SIG-M5 treated with dmso at 0.1 percent for 504 hours (cell line): ENCODE data around the gene RHOB.
A peak's percentile ranks its signal among the peaks of the same experiment; 100 is the strongest.
"Not testable (repeated sequence)": the region's sequence is repeated elsewhere in the genome, so short reads cannot be mapped to it uniquely, and the experiment has no call there.

Experiments
- DNase-seq: peaks from one replicate; lab custom pipeline; 2025; ENCODE audit not compliant: unreplicated experiment; lab: John Stamatoyannopoulos, UW

RHOB gene

DNA sequence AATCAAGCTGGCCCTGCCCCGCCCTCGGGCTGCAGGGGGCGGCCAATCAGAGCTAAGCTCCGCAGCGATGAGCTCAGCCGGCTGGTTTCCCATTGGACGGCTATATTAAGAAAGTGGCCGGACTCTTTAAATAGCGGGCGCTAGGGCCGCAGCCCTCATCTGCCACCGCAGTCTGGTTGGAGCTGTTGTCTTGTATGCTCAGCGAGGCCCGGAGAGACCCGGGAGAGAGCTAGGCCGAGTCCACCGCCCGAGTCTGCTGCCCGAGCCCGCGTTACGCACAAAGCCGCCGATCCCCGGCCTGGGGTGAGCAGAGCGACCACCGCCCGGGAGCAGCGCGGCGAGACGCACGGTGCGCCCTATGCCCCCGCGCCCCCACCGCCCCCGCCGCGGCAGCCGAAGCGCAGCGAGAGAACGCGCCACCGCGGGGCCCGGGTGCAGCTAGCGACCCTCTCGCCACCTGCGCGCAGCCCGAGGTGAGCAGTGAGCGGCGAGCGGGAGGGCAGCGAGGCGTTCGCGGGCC is at the start of gene RHOB:
Gene RHOB (plus strand): TSS at position 158 of the 520 bp plus-strand sequence. CDS start 392 bp downstream, outside the sequence.
- DNase-seq = peak; percentile 97

DNA sequence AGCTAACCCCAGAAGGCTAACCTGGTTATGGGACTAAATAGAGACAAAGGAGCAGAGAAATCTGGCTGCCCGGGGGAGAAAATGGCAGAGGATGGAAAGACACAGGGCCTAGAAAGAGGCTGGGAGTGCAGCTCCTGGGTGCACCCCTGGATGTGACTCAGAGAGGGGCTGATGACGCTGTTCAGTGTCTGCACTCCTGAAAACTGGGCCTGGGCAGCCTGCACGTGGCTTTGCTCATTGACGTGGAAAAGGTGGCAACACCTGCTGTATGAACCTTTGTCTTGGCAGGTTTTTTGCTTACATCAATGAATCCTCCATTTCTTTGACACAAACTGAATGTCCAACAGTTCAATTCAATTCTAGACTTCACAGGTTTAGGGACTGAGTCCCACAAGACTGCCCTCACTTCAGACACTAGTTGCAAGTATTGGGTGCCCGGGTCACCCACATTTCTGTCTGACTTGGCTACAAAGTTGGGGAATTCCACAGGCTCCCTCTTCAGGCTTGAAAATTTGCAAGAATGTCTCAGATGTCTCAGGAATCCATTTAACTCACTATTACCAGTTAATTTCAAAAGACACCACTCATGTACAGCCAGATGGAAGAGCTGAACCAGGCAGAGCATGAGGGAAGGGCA is 48.9 kb upstream of the RHOB start:
- no peak for DNase-seq

DNA sequence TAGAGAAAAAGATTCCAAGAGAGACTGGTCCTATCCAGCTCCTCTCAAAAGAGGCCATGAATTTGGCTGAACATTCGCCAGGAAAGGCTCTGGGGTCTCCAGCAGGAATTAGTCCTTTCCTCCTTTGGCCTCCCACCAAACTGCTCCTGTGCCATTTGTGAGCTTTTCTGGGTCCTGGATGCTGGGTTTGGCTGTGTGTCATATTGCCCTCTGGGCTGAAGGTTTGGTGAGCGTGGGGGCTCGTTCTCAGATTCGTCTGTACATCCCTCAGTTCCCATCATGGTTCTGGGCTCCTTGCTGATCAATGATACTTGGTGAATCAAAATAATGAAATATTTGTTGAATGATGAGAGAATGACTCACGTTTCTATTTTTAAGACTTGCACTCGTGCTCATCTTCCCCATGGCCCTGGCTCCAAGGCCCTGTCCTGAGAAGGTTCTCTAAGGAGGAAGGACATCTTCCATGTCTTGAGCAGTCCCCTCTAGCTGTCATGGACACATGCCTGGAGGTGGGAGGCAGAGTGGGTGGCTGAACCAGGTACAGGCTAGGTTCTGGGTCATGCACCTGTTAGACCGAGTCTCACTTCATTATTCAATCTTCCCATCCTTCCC is 47.8 kb upstream of the RHOB start:
- no peak for DNase-seq

DNA sequence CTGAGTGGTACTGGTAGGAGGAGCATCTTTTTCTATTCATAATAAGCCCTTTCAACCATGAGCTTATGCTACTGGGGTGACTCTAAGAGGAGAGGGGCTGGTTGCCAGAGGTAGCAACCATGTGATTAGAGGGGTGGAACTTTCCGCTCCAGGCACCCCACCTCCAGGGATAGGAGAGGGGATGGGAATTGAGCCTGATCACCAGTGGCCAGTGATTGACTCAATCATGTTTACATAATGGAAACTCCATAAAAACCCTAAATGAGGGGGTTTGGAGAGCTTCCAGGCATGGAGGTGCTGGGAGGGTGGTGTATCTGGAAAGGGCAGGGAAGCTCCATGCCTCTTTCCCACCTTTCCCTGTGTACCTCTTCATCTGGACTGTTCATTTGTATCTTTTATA is 46.6 kb upstream of the RHOB start:
- DNase-seq = no peak

DNA sequence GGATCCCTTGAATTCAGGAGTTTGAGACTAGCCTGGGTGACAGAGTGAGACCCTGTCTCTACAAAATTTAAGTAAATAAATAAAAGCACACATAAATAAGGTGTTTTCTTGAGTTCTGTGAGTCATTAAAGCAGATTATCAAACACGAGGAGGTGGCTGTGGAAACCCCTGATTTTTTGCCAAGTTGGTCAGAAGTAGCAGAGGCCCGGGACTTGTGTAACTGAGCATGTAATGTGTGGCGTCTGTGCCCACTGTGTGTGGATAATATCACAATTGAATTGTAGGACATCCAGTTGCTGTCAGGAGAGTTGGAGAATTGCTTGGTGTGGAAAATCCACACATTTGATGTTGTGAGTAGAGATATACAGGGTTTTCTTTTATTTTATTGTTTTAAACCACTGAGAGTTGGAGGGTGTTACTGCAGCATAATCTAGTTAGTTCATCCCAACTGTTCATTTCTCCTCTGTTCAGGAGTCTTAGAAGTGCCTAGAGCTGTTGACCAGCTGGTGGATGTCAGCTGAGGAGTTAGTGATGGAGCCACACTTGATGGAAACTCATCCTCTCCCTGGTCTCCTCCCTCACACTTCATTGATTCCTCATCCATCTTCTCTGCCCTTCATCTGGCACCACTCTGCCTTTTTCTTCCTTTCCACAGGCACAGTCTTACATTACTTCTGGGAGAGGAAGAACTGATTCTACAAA is 45.9 kb upstream of the RHOB start:
- DNase-seq = no peak

DNA sequence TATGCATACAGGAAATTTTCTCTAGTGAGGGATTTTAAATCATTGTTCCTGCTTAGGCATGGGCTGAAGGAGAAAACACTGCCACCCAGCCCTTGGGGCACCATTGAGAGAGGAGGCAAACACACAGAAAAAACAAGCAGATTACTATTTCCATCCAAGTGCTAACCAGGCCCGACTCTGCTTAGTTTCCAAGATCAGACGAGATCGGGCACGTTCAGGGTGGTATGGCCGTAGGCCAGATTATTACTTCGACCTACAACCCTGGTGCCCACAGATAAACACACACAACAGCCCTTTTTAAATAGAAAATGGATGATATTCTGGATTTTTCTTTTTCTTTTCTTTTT is 45.4 kb upstream of the RHOB start:
- DNase-seq = no peak

DNA sequence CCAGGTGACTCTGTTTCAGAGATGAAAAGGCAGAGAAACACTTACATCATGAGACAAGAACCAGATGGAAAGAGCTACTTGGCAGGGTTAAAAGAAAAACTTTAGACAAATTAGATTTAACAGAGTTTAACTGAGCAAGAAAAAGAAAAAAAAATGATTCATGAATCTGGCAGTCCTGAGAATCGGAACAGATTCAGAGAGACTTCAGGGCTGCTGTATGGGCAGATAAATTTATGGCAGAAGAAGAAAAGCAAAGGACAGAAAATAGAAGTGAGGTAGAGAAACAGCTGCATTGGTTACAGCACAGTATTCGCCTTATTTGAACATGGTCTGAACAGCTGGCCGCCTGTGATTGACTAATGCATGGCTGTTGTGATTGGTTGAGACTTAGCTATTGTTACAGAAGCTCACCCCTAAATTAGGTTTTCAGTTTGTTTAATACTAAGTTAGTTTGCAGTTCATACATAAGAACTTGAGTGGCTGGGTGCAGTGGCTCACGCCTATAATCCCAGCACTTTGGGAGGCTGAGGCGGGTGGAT is 43.0 kb upstream of the RHOB start:
- DNase-seq = no peak

DNA sequence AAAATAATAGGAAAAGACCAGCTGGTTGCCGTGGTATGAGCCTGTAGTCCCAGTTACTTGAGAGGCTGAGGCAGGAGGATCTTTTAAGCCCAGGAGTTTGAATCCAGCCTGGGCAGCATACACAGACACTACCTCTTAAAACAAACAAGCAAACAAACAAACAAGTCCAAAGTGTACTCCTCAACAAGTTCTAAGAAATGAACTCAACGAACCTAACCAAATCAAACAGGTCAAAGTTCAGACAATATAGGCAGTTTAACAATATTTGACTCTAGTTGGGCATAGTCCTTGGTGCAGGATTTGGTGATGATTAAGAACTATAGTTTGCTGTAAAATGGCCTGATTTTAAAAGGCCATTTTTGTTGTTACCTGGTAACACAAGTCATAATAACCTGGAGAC is 41.9 kb upstream of the RHOB start:
- no peak for DNase-seq

DNA sequence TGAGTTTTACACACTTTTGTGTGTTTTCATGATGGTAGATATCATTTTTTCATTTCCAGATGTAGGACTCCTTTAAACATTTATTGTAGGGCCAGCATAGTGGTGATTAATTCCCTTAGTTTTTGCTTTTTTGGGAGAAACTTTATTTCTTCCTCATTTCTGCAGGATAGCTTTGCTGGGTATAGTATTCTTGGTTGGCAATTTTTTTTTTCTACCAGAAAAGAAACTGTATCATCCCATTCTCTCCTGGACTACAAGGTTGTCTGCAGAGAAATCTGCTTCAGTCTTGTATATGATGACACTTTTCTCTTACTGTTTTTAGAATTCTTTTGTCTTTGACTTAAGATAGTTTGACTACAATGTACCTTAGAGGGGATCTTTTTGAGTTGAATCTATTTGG is 37.8 kb upstream of the RHOB start:
- DNase-seq = no peak

DNA sequence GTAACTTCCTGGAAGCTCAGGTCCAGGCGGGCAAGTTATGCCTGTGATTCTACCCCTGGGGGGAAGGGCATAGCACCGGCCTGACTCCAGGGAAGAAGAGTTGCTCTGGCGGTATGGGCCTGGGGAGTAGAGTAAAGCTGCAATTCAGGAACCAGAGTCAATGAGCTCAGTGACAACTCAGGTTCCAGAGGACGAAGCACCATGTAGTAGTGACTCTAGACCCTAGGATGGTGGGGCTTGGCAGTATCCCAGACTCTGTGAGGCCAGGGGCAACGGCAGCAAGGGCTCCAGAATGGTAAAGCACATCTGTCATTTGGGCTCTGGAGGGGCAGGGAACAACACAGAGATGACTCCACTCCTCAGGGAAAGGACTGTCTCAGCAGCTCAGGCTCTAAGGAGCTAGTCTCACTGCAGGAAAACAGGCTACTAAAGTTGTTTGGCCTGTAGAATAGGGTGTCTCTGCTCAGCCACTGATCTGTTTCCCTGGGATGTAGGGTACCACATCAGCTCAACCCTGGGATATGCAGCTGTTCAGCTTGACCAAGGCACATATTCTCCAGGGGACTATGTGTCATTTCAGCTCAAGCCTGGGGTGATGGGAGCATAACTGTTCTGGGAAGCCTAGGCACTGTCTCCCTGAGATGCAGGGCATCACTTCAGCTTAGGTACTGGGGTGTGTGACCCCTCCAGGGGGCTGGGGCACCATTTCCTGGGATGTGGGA is 36.2 kb upstream of the RHOB start:
- no peak for DNase-seq

DNA sequence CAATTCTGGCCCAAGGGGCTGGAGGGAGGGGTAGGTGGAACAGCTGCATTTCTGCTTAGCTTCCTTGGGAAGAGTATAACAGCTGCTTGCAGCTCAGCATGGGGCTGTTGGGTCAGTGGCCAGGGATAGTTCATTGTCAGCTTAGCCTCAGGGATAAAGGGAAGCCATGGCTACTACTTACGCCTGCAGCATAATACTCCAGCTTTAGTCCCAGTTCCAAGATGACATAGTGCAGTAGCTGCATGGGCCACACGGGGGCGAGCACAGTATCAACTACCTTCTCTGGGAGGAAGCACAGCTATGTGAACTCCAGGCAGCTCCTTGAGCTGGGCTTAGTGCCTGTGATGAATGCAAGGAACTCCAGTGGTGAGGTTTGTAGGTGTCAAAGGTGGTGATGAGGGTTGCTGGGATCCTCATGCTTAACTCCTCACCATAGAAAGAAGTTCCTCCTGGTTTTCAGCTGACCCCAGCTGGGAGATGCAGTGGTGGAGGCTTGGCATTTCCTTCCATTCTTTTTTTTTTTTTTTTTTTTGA is 35.4 kb upstream of the RHOB start:
- peak; percentile 78 for DNase-seq

DNA sequence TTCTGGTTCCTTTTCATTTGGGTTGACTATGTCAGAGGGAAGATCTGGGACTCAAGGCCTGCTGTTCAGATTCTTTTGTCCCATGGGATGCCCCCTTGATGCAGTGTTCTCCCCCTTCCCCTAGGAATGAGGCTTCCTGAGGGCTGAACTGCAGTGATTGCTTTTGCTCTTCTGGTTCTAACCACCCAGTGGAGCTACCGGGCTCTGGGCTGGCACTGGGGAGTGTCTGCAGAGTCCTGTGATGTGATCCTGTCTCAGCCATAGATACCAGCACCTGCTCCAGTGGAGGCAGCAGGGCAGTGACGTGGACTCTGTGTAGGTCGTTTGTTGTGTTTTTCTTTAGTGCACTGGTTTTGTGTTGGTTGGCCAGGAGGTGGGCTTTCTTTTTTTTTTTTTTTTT is 32.1 kb upstream of the RHOB start:
- DNase-seq = no peak

DNA sequence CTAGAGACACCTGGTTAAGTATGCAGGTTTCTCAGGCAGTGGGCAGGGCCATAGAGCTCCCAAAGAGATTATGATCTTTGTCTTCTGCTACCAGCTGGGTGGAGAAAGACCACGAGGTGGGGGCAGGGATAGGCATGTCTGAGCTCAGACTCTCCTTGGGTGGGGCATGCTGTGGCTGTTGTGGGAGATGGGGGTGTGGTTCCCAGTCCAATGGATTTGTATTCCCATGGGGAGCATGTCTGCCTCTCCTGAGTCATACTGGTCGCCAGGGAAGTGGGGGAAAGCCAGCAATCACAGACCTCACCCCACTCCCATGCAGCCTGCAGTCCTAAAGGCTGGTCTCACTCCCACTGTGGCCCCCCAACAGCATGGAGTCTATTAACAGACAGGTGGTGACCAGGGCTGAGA is 31.4 kb upstream of the RHOB start:
- DNase-seq = no peak

DNA sequence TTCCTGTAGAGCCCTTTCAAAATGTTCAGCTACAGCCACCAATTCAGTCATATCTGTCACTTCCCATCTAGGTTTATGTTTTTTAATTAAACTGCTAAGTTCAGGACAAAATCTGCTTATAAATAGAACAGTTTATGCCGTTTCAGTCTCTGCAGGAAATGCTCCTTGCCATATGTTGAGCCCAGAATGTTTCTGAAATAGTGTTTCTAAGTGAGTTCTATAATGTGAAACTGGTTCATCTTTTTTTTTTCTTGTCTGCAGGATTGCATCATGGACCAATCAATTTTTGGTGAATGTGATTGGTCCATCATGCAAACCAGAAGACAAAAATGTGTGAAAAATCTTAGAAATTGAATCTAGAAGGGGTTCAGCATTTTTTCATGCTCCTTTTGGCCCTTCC is 30.2 kb upstream of the RHOB start:
- no peak for DNase-seq

DNA sequence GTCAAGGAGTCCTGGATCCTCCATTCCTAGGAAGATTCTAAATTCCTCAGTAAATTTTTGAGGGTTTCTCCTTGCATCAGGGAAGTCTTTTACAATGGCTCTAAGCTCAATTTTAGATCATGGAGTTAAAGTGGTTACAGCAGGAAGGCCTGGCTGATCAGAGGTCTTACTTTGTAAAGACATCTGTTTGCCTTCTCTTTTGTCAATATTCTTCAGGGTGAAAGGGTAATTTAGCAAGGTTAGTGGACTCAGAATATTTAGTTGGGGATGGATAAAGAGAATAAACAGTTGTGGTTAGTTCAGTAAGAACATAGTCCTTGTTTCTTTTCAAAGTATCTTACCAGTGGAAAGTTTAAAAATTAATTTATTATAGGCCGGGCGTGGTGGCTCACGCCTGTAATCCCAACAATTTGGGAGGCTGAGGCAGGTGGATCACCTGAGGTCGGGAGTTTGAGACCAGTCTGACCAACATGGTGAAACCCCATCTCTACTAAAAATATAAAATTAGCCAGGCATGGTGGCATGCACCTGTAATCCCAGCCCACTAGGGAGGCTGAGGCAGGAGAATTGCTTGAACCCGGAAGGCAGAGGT is 29.5 kb upstream of the RHOB start:
- not testable (repeated sequence) for DNase-seq

DNA sequence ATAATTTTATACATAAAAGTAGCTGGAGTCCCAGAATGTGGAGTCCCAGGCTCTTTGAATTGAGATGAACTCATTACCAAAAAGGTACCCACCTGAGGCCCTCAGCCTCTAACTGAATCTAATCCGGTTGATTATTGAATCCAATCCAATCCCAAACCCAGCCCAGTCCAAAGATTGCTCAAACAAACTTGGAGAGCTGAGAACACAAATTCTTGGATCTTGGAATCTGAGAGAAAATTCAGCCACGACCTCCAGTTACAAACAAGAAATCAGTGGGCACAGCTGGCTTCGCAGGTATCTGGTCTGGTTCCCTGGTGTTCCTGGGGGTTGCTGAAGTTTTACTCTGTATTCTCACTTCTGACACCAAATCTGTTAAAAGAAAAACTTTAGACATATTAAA is 28.4 kb upstream of the RHOB start:
- DNase-seq = no peak

DNA sequence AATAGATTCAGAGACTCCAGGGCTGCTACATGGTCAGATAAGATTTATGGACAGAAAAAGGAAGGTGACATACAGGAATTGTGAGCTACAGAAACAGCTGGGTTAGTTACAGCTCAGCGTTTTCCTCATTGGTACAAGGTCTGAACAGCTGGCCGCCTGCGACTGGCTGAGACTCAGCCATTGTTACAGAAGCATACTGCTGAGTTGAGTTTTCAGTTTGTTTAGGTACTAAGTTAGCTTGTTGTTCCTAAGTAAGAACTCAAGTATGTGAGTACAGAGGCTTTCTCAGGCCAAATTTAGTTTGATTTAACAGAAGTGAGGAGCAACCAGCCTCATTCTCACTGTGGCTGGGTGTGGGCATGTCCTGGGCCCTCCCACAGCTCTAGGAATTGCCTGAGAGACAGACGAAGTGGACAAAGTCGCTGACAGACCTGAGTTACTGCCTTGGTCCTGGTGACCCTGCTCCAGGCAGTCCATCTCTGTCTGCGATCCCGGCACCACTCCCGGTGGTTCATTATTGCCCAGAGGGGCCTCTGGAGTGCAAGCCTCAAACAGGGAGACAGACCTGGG is 27.8 kb upstream of the RHOB start:
- DNase-seq = no peak

DNA sequence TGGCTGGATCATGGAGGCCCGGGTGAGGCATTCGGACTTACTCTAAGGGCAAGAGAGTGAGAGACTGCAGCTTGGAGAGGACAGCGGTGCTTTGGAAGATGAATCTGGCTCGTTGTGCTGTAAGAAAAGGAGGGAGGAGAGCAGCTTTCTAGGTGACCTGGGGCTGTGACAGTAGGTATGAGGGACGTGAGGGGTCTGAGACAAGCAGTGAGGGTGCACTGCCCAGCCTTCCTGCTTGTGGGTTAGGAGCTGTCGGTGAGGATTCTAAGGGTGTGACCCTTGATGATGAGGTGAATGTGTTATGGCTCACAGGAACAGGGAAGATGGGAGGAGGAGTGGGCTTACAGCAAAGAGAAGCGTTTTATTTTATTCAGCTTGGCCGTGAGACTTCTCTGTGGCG is 27.1 kb upstream of the RHOB start:
- DNase-seq = no peak

DNA sequence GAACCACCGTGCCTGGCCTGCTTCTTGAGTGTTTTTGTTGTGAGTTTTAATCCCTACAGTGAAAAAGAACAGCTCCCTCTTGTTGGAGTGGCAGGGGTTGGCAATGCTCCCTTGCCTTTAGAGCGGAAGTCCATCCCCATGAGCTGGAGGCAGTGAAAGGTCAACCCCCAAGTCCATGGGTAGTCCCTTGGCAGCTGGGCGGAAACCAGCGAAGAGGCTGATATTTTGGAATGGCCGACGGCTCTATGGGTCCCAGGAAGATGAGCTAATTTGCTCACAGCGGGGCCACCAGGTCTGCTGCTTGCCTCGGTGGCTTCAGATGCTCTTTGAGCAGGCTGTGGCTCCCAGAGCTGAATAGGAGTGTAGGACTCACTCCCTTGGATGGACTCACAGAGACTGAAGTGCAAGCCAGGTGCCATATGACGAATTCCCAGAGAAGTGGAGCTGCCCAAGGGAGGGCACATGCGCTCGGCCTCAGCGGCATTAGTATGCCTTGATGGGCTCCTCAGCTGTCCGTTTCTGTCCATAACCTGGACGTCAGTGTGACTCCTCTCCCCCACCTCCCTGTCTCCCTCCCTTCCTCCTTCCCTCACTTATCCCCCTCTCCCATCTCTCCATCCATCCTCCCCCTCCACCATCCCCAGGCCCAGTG is 25.4 kb upstream of the RHOB start:
- no peak for DNase-seq

DNA sequence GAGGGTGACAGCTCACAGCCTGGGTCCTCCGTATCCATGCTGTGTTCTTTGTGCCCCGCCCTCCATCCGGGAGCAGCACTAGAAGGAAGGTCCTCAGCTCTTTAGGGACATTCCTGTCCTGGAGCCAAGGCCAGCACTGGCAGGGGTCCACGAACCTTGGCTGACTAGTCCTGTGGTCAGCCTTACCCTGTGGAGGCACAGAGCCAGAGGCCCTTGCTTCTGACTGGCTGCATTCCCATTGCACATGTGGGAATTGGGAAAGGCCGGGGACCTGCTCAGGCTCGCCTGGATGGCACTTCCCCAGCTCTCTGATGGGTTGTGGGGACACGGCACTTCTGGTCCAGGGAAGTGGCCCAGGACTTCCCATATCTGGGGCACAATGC is 24.9 kb upstream of the RHOB start:
- no peak for DNase-seq
